ENCODE results near the gene TYMS.

TYMS gene

GRCh38 chr18:657311-658000 is at the start of gene TYMS:
Gene TYMS (plus strand): TSS chr18:657653. CDS start chr18:657743, 90 bp downstream.
- peak; percentile 43 for DNase-seq (ENCODE audit: extremely low spot score, insufficient read length, low read depth)
- peak; percentile 24 for FAIRE-seq

- no peak for DNase-seq (ENCODE audit: extremely low spot score, insufficient read length, low read depth)
- FAIRE-seq: no peak
Measured at GRCh38 chr18:607930-608329, 49.5 kb upstream of the TYMS start.

- FAIRE-seq: no peak
- DNase-seq (ENCODE audit: extremely low spot score, insufficient read length, low read depth): no peak
Measured at GRCh38 chr18:610214-610928, 47.1 kb upstream of the TYMS start.

- FAIRE-seq (no peak), DNase-seq (ENCODE audit: extremely low spot score, insufficient read length, low read depth) (no peak)
Measured at GRCh38 chr18:612156-612555, 45.3 kb upstream of the TYMS start.

- FAIRE-seq (no peak), DNase-seq (ENCODE audit: extremely low spot score, insufficient read length, low read depth) (no peak)
Measured at GRCh38 chr18:614193-614592, 43.3 kb upstream of the TYMS start.

GRCh38 chr18:615092-615521 is 42.3 kb upstream of the TYMS start:
- no peak for FAIRE-seq
- DNase-seq (ENCODE audit: extremely low spot score, insufficient read length, low read depth): no peak

- FAIRE-seq (no peak), DNase-seq (ENCODE audit: extremely low spot score, insufficient read length, low read depth) (no peak)
Measured at GRCh38 chr18:615773-616172, 41.7 kb upstream of the TYMS start.

- FAIRE-seq (peak; percentile 55), DNase-seq (ENCODE audit: extremely low spot score, insufficient read length, low read depth) (peak; percentile 20)
Measured at GRCh38 chr18:616380-616995, 41.0 kb upstream of the TYMS start.

GRCh38 chr18:617970-618504 is 39.4 kb upstream of the TYMS start:
- FAIRE-seq: no peak
- DNase-seq (ENCODE audit: extremely low spot score, insufficient read length, low read depth): no peak

- DNase-seq (ENCODE audit: extremely low spot score, insufficient read length, low read depth) (no peak), FAIRE-seq (no peak)
Measured at GRCh38 chr18:618618-619017, 38.8 kb upstream of the TYMS start.

- DNase-seq (ENCODE audit: extremely low spot score, insufficient read length, low read depth): no peak
- no peak for FAIRE-seq
Measured at GRCh38 chr18:621291-622043, 36.0 kb upstream of the TYMS start.

GRCh38 chr18:622289-622688 is 35.2 kb upstream of the TYMS start:
- FAIRE-seq (no peak), DNase-seq (ENCODE audit: extremely low spot score, insufficient read length, low read depth) (no peak)

GRCh38 chr18:623761-624620 is 33.5 kb upstream of the TYMS start:
- FAIRE-seq (peak; percentile 76), DNase-seq (ENCODE audit: extremely low spot score, insufficient read length, low read depth) (peak; percentile 17)

GRCh38 chr18:627231-627630 is 30.2 kb upstream of the TYMS start:
- no peak for DNase-seq (ENCODE audit: extremely low spot score, insufficient read length, low read depth)
- no peak for FAIRE-seq

- DNase-seq (ENCODE audit: extremely low spot score, insufficient read length, low read depth) (no peak), FAIRE-seq (no peak)
Measured at GRCh38 chr18:629269-630150, 27.9 kb upstream of the TYMS start.

GRCh38 chr18:631560-631959 is 25.9 kb upstream of the TYMS start:
- FAIRE-seq (no peak), DNase-seq (ENCODE audit: extremely low spot score, insufficient read length, low read depth) (no peak)

GRCh38 chr18:634551-635045 is 22.9 kb upstream of the TYMS start:
- FAIRE-seq (no peak), DNase-seq (ENCODE audit: extremely low spot score, insufficient read length, low read depth) (no peak)

- FAIRE-seq (no peak), DNase-seq (ENCODE audit: extremely low spot score, insufficient read length, low read depth) (no peak)
Measured at GRCh38 chr18:635171-635570, 22.3 kb upstream of the TYMS start.
